ENCODE results near the gene SLC8A1. TPM values are rescaled to one million over a fixed set of nuclear protein-coding genes. Genes with fewer than 3 reads are reported as not detected.

SLC8A1 gene
- total RNA-seq, 4 donors from 2014 or later, result 1.3 to 3.8 (median 2.4) TPM

GRCh38 chr2:40218679-40219078 lies 233.2 kb downstream of the SLC8A1 start:
- intact Hi-C loops (cut with DNase I; ENCODE audit: low total_unique reads), result loop anchor here (10.0 kb wide), 1 partner anchor 1566 kb away; no protein-coding TSS in a partner anchor
- no peak overlapping the region for H3K4me3 ChIP-seq
- TF ChIP-seq, protein P1, sequence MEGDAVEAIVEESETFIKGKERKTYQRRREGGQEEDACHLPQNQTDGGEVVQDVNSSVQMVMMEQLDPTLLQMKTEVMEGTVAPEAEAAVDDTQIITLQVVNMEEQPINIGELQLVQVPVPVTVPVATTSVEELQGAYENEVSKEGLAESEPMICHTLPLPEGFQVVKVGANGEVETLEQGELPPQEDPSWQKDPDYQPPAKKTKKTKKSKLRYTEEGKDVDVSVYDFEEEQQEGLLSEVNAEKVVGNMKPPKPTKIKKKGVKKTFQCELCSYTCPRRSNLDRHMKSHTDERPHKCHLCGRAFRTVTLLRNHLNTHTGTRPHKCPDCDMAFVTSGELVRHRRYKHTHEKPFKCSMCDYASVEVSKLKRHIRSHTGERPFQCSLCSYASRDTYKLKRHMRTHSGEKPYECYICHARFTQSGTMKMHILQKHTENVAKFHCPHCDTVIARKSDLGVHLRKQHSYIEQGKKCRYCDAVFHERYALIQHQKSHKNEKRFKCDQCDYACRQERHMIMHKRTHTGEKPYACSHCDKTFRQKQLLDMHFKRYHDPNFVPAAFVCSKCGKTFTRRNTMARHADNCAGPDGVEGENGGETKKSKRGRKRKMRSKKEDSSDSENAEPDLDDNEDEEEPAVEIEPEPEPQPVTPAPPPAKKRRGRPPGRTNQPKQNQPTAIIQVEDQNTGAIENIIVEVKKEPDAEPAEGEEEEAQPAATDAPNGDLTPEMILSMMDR (IDR thresholded peaks at IDR 0.05 in 4 of 5, conservative IDR thresholded peaks at IDR 0.05 in 1 of 5), result no peak
- no peak for TF ChIP-seq POLR2A (IDR thresholded peaks at IDR 0.05)
- ATAC-seq, result no peak
- no peaks in the 10 kb centered on the region for H3K36me3 ChIP-seq
- H3K9me3 ChIP-seq, result no peaks in the 10 kb centered on the region
- H3K27me3 ChIP-seq, result no peaks in the 10 kb centered on the region
- in situ Hi-C loops (cut with MboI; ENCODE audit: low sequenced_read_pairs in 4 of 4), result loop anchor here in 1 of 4 donors (25.0 kb wide), 1 partner anchor 344 kb away; no protein-coding TSS in a partner anchor
- no peak overlapping the region for H3K27ac ChIP-seq
- peaks cover 13 to 18% of the 10 kb centered on the region in 2 donors for H3K4me1 ChIP-seq
- DNase-seq, result peak; percentile 4 to 11

- no peak for TF ChIP-seq POLR2A (IDR thresholded peaks at IDR 0.05)
- TF ChIP-seq, protein P1 (IDR thresholded peaks at IDR 0.05 in 4 of 5, conservative IDR thresholded peaks at IDR 0.05 in 1 of 5), result no peak
- H3K4me3 ChIP-seq, result no peak overlapping the region
- H3K9me3 ChIP-seq, result no peaks in the 10 kb centered on the region
- no peaks in the 10 kb centered on the region for H3K36me3 ChIP-seq
- in situ Hi-C loops (cut with MboI; ENCODE audit: low sequenced_read_pairs in 4 of 4), result loop anchor here in 2 of 4 donors (5.0 to 25.0 kb wide), 2 partner anchors 339 to 349 kb away; no protein-coding TSS in a partner anchor
- no peak for DNase-seq
- H3K27me3 ChIP-seq, result no peaks in the 10 kb centered on the region
- peaks cover under 1 to 3% of the 10 kb centered on the region in 2 donors for H3K4me1 ChIP-seq
- ATAC-seq, result no peak
- no peak overlapping the region for H3K27ac ChIP-seq
- intact Hi-C loops (cut with DNase I; ENCODE audit: low total_unique reads), result loop anchor here (10.0 kb wide), 1 partner anchor 1571 kb away; no protein-coding TSS in a partner anchor
These were observed 238.3 kb downstream of the SLC8A1 start for GRCh38 chr2:40213619-40214018.

DNA sequence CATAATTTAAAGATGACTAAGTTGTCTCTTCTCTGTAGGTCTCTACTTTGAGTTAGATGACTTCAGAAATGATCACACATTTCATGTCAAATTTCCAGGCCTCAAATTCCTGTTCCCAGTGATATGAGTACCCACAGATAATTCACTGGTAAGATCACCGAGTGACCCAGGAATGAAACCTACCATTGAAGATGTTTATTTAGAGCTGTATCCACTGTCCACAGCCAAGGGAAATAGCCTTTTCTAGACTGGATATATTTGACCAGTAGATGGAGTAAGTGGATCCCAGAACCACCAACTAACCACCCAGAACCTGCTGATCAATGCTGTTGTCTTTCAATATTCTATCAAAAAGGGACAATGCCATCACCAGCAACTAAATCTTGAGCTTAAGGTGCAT lies 238.8 kb downstream of the SLC8A1 start:
- DNase-seq (no peak), ATAC-seq (no peak)
- TF ChIP-seq, protein P1 (IDR thresholded peaks at IDR 0.05 in 4 of 5, conservative IDR thresholded peaks at IDR 0.05 in 1 of 5), result peak in 4 of 5 experiments; percentile 15 to 40 (median 28)
- TF ChIP-seq POLR2A (IDR thresholded peaks at IDR 0.05), result no peak
- Histone ChIP-seq H3K9me3 (no peaks in the 10 kb centered on the region), H3K4me1 (no peaks in the 10 kb centered on the region), H3K4me3 (no peak overlapping the region), H3K36me3 (no peaks in the 10 kb centered on the region), H3K27ac (no peak overlapping the region), H3K27me3 (no peaks in the 10 kb centered on the region)
- intact Hi-C loops (cut with DNase I; ENCODE audit: low total_unique reads), result loop anchor here (10.0 kb wide), 1 partner anchor 1572 kb away; no protein-coding TSS in a partner anchor
- in situ Hi-C loops (cut with MboI; ENCODE audit: low sequenced_read_pairs in 4 of 4), result loop anchor here in 2 of 4 donors (5.0 to 25.0 kb wide), 2 partner anchors 339 to 349 kb away; no protein-coding TSS in a partner anchor

DNA sequence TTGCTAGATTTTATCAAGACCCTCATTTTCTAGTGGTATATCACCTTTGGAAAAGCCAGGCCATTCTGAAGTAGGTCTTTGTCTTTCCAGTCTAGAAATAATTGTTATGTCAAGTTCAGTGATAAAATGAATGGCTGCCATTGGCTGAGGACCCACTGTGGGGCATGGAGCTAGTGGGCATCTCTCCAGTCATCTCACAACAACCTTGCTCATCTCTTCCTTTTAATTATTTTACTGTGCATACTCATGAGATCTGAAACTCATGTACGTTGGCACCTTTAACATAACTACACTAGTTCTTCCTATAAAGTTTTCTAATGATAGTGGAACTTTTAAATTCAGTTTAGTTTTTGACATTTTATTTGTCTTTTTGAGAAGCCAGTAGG lies 240.9 kb downstream of the SLC8A1 start:
- ATAC-seq (no peak), DNase-seq (no peak)
- Histone ChIP-seq H3K36me3 (no peaks in the 10 kb centered on the region), H3K9me3 (no peaks in the 10 kb centered on the region), H3K27ac (no peak overlapping the region), H3K4me1 (no peaks in the 10 kb centered on the region), H3K27me3 (no peaks in the 10 kb centered on the region), H3K4me3 (no peak overlapping the region)
- in situ Hi-C loops (cut with MboI; ENCODE audit: low sequenced_read_pairs in 4 of 4), result loop anchor here in 2 of 4 donors (5.0 to 25.0 kb wide), 2 partner anchors 341 to 351 kb away; no protein-coding TSS in a partner anchor
- TF ChIP-seq POLR2A (IDR thresholded peaks at IDR 0.05), result no peak
- TF ChIP-seq, protein P1 (IDR thresholded peaks at IDR 0.05 in 4 of 5, conservative IDR thresholded peaks at IDR 0.05 in 1 of 5), result no peak
- intact Hi-C loops (cut with DNase I; ENCODE audit: low total_unique reads), result loop anchor here (10.0 kb wide), 1 partner anchor 1574 kb away; no protein-coding TSS in a partner anchor
